H54 (cell line): ENCODE data around the gene RHEBL1.
A peak's percentile ranks its signal among the peaks of the same experiment; 100 is the strongest.

Source experiments
- DNase-seq: peaks from one replicate; pipeline ENCODE4 v3.0.0; 2011; ENCODE audit warnings: low spot score, mixed read lengths; ENCODE audit not compliant: insufficient read length
- FAIRE-seq: peaks from 3 replicates; lab custom pipeline; 2011; peaks lifted over from hg19 to GRCh38; lab: Jason Lieb, UNC
- POLR2A ChIP-seq: IDR thresholded peaks from 2 replicates; pipeline ENCODE4 v1.6.1; 2011; ENCODE audit warnings: low read depth, mild to moderate bottlenecking, low read length

RHEBL1 gene

DNA sequence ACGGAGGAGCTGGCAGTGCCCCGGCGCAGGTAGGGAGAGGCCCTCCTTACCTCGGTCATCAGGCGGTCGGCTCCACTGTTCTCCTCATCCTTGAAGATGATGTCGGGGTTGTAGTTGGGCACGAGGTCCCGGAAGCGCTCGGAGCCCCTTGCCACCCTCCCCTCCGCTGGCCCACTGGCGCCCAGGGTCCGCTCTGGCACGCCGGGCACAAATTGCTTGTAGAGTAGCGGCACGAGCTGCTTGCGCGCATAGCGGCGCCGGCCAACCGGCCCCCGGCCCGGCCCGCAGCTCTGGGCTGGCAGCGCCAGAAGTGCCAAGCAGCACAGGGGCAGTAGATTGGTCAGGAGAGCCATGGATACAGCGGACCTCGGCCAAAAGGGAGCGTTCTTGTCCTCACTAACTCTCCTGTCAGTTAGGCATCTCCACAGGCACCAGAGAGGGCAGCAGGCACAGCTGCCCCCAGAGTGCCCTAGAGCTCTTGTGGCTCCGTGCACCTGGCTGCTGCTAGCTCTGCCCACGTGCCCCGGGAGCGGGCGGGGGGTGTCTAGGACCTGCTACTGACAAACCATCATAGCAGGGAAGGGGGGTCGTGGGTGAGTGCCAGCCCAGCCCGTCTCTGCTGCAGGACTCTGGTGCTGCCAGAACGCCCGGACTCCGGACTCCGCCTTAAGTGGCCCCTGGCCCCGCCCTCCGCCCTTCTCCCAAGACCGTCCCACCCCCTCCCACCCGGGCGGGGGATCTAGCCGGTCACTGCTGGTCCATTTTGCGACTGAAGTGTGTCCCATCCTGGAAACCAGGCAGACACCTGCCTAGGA is 24.6 kb upstream of the RHEBL1 start, which contains the start of gene DHH:
Gene DHH (minus strand): TSS at position 642 of the 815 bp plus-strand sequence. CDS start 289 bp downstream, at position 353.
- no peak for FAIRE-seq

DNA sequence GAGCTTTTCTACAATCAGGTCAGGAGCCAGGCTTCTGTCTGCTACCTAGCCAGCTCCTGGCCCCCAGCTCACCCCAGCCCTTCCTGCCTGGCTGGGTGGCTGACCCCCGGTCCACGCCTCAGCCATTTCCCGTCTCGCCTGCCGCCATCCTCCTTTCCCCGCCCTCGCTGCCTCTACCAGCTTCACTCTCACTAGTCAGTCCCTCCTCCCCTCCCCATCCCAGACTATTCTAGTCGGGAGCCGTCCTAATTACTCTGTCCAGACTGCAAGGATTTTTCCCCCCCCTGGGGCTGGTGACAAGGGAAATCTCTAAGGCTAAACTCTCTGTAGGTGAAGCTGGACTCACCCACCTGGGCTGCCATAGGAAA is 24.0 kb upstream of the RHEBL1 start:
- no peak for TF ChIP-seq POLR2A
- DNase-seq, result no peak
- no peak for FAIRE-seq

More for the DNA sequence above, 24.6 kb upstream of the RHEBL1 start, which contains the start of gene DHH:
- no peak for TF ChIP-seq POLR2A
- no peak for DNase-seq

DNA sequence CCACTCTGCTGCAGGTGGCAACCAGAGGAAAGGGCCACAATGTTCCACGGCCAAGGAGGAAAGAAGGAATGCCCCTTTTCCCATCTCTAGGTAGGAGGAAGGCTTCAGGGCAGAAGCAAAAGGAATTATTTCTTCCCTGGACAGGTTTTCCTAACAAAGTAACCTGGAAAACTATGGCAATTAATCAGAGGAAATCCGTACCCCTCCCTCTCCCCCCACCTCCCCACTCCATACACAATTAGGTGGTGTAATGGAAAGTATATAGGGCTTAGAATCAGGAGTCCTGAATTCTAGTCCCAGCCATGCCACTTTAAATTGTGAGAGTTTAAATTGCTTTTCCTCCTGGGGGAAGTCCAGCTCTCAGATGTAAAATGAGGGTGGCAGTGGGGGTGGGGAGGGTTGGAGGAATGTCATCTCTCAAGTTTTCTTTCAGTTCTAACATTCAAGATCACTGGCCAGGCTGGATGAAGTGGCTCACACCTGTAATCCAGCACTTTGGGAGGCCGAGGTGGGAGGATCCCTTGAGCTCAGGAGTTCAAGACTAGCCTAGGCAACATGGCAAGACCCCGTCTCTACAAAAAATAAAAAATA is 23.1 kb upstream of the RHEBL1 start:
- no peak for DNase-seq
- FAIRE-seq, result no peak
- TF ChIP-seq POLR2A, result no peak

DNA sequence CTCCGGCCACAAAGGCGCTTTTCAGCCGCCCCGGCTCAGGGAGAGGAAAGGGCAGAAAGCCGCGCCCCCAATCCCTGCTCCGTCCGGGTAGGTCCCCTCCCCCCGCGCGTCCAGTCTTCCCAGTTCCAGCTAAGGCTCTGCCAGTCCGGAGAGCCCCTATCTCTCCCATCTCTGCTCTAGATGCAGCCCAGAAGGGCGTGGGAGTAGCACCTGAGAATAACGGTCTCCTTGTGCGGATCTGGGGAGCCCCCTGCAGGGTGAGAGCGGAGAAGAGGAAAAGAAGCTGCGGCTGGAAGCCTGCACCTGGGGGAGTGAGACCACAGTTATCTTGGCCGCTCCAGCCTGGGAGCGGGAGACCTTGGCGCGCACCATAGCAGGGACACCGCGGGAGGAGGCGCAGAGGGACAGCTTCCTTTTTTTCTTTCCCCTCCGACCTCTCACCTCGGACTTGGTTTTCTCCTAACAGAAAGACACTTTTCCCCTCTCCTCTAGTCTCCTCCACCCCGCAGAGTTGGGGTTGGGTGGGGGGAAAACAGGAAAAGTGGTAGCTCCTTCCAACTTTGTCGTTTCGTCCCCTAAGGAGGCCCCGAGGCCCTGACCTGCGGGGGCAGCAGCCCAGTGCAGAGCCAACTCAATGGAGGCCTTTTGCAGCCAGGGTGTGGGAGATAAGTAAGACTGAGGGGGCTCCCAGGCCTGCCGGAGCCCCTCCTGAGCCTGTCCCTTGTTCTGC is 22.5 kb upstream of the RHEBL1 start:
- no peak for TF ChIP-seq POLR2A
- no peak for FAIRE-seq
- DNase-seq, result no peak

DNA sequence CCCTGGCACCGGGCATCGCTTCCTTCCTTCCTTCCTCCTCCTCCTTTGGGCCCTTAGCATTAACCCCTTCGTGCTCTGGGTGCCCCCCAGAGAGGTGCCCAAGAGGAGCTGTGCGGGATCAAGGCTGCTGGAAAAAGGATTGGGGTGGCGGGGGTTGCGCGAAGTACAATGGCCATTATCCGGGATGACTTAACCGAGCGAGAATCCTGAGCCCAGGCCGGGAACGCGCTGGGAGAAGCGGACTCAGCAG is 22.0 kb upstream of the RHEBL1 start:
- FAIRE-seq, result no peak

DNA sequence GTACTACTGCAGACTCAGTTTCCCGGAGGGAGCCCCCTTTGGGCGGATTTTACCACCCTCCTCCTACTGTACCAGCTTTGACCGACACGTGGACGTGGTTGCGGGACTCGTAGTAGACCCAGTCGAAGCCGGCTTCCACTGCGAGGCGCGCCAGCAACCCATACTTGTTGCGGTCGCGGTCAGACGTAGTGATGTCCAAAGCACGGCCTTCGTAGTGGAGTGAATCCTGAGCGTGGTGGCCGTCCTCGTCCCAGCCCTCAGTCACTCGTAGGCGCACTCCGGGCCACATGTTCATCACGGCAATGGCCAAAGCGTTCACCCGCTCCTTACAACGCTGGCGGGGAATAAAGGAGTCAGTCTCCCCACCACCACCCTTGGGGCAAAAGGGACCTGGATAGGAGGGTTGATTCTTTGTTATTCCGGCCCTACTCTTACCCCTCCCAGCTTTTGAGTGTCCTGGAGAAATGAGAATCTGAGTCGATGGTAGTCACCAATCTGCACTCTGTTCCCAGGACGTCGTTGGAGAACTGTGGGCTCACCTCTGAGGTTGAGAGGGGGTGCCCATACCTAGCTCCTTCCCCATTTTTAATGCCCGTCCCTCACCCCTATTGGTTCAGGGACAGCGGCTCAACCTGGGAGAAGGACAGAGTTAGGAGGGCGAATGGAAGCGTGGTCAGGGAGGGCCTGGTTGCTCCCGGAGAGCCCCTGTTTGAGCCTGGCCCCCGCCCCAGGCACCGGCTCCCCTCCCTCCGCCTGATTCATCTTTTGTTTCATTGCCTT is 21.5 kb upstream of the RHEBL1 start:
- FAIRE-seq, result no peak
- no peak for DNase-seq

More for the DNA sequence above, 22.0 kb upstream of the RHEBL1 start:
- TF ChIP-seq POLR2A, result no peak
- no peak for DNase-seq

DNA sequence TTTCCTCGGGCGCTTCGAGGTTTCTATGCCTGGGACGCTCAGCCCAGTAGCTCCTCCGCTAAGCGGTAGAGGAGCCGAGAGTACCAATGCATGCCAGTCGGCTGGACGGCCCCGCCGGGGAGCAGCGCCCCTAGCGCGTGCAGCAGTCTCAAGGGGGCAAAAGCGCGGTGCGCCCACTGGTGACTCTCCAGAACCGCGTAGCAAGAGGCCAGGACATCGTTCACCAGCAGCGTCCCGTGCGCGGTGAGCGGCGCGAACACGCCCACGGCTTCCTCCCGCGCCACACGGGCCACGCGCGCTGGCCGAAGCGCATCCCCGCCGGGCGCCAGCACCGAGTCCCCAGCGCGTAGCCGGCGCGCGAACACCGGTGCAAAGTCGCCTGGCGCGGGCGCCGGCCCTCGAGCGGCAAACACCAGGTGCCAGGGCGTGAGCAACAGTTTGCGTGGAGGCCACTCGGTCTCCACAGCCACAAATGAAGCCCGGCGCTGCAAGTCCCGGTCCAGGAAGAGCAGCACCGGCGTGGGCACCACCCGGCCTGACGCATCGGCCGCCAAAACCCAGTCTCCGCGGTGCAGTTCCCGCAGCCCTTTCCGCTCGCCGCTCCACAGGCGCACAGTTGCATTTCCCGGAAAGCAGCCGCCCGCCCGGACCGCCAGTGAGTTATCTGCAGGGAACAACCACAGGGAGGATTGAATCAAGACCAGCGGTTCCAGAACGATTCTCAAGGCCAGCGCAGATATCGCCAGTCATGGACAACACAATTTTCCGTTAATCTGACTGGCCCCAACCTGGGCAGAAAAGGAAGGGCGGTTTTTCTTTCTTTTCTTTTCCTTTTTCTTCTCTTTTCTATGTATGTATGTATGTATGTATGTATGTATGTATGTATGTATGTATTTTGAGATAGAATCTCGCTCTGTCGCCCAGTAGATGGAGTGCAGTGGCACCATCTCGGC is 20.3 kb upstream of the RHEBL1 start:
- FAIRE-seq (no peak), DNase-seq (no peak)
- no peak for TF ChIP-seq POLR2A

More for the DNA sequence above, 21.5 kb upstream of the RHEBL1 start:
- TF ChIP-seq POLR2A, result no peak

DNA sequence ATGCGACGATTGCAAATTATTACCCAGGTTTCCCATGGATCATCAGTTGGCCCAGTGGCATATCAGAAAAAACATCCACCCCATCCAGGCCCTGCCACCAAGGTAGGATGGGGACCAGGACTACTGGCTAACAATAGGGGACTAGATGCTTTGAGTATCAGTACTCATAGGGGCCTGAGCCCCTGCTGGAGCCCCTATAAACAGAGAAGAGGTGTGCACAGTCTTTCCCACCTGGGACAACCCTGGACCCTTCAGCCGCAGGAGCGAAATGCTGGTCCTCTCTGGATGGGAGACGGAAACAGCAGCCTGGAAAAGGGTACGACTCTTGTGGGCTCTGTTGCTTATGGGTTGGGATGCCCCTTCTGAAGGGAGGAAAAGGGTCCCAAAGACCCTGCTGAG is 19.2 kb upstream of the RHEBL1 start:
- no peak for TF ChIP-seq POLR2A
- no peak for FAIRE-seq
- no peak for DNase-seq

DNA sequence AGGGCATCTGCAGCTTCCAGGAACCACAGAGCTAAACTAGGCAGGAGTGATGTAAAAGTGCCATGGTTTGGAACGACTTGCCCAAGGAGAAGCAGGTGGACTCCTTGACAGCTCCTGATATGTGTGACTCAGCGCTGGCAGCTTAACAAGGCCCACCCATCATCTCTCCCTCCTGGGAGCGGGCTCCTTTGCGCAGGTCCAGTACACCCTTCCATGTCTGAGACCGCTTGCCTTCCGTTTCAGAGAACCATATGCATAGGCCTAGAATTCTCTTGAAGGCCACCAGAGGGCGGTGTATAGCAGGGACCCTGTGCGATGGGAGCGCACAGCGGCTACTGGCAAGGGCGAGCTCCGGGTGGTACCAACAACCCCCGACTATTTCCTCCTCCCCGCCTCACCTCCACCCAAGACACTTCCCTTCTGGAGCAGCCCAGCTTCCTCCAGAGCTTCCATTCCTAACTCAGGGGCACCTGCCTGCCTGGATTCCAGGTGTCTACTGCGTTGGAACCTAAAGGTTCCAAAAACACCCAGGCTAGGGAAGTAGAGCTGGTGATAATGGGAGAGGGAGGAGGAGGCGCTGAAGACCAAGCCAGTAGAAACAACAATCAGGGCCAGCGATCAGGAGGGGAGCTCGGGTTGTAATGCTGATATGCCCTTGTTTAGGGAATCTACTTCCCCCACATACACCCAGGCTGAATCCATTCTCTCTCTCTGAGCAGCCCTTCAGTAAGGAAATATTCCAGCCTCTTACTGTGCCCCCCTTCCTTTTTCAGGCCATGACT is 18.6 kb upstream of the RHEBL1 start:
- peak; percentile 98 for DNase-seq
- peak; percentile 91 for FAIRE-seq
- no peak for TF ChIP-seq POLR2A

DNA sequence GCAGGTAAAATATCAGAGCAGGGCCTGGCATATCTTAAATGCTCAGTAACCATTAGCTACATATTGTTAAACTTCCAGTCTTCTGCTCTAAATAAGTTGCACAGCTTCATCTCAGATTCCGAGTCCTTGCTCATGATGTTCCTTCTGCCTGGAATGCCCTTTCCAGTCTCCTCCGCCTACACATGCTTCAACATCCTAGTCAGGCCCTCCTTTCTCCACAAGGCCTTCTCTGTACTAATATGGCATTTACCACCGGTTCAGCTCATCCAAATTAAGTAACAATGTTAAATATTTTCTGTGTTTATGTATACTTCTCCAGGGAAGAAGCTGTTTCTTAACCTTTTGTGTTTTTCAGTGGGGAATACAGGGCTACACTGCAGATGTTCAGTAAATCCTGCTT is 16.3 kb upstream of the RHEBL1 start:
- TF ChIP-seq POLR2A, result no peak
- FAIRE-seq, result no peak
- no peak for DNase-seq

DNA sequence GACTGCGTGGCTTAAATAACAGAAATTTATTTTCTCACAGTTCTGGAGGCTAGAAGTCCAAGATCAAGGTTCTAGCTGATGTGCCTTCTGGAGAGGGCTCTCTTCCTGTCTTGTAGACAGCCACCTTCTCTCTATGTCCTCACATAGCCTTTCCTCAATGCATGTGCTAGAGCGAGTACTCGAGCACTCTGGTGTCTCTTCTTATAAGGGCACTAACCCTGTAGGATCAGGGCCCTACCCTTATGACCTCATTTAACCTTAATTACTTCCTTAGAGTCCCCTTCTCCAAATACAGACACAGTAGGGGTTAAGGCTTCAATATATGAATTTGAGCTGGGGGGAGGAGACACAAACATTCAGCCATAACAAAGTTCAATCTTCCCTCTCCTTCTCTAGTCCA is 14.7 kb upstream of the RHEBL1 start:
- TF ChIP-seq POLR2A, result no peak
- FAIRE-seq (no peak), DNase-seq (no peak)

DNA sequence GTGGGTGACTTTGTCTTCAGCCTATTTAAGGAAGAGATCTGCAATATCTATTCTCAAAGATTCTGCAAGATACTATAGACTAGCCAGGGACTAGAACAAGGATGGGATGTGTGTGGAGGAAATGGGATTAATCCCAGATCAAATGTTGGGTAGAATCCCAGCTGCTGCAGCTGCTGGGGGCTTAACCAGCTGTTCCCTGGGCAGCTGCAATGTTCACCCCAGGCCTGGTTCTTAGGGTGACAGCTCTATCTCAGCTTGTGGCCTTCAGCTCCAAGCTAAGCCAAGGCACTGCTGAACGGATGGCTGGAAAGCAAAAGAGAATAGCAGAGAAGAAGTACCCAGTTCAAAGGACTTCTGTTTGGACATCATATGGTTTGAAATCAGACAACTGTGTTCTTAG is 10.0 kb upstream of the RHEBL1 start:
- DNase-seq, result no peak
- no peak for FAIRE-seq
- no peak for TF ChIP-seq POLR2A

DNA sequence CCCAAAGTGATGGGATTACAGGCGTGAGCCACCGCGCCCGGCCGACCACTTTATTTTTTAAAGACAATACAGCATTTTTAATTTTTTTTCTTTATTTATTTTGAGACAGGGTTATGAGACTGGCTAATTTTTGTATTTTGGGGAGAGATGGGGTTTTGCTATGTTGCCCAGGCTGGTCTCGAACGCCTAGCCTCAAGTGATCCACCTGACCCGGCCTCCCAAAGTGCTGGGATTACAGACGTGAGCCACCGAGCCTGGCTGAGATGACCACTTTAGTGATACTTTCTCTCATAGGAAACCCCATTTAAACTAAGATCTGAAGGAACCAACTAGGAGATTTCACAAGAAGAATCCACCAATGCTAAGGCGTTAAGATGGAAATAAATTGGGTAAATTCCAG is 1.2 kb upstream of the RHEBL1 start:
- no peak for TF ChIP-seq POLR2A

More for the DNA sequence above, 1.2 kb upstream of the RHEBL1 start:
- DNase-seq (no peak), FAIRE-seq (no peak)
